ENCODE measurements around the gene AQR.
A peak's percentile ranks its signal among the peaks of the same experiment; 100 is the strongest.

Gene AQR

DNA sequence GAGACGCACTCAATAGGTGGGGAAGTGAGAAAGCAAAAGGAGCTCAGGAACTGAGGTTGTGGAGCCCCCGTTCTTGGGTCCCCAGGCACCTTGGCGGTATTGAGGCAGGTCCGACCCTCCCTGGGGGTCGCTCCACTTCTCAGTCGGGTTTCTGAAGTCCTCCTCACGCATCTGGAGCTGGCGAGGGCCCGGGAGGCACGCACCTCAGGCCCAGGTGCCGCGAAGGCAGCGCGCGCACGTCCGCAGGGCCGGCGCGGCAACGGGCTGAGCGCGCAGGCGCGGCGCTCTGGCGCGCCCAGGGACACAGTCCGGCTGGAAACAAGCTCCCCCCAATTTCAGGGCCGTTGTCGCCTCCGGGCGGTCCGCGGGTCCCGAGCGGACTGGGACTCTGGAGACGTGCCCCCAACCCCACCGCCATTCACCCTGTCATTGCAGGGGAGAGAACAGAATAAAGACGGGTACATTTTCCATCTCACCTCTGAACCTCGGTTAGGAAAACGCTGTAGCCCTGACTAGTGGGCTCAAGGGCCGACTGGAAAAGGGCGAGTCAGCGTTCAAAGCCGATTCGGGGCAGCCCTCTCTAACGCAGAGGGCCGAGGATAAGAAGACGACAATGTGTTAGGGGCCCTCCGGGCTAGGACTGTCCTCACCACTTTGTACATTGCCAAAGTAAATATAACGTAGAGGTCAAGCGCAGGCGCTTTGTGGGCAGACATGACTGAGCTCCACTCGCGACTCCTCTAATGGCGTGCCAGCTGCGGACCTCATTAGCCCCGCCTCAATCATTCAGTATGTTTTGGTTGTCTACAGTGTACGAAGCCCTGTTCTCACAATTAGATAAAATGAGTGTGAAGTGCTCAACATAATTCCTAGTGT lies 18.7 kb upstream of the AQR start, which contains the start of gene ZNF770:
ZNF770 (minus strand) TSS at position 261 of the 876 bp plus-strand sequence. CDS start 4,853 bp downstream, outside the sequence.
- peak within 1 kb of the TSS; percentile 69 for H3K4me3 ChIP-seq (replicated peaks; ENCODE audit: low read depth, low read length)
- DNase-seq (ENCODE audit: extremely low read depth, insufficient read length) = peak; percentile 94
- TF ChIP-seq, protein P1, sequence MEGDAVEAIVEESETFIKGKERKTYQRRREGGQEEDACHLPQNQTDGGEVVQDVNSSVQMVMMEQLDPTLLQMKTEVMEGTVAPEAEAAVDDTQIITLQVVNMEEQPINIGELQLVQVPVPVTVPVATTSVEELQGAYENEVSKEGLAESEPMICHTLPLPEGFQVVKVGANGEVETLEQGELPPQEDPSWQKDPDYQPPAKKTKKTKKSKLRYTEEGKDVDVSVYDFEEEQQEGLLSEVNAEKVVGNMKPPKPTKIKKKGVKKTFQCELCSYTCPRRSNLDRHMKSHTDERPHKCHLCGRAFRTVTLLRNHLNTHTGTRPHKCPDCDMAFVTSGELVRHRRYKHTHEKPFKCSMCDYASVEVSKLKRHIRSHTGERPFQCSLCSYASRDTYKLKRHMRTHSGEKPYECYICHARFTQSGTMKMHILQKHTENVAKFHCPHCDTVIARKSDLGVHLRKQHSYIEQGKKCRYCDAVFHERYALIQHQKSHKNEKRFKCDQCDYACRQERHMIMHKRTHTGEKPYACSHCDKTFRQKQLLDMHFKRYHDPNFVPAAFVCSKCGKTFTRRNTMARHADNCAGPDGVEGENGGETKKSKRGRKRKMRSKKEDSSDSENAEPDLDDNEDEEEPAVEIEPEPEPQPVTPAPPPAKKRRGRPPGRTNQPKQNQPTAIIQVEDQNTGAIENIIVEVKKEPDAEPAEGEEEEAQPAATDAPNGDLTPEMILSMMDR (IDR thresholded peaks at IDR 0.05; ENCODE audit: insufficient read depth, low read length, poor library complexity, severe bottlenecking) = no peak
- peaks cover 3% of the 10 kb centered on the region; the same call in 1 of the 2 replicates for H3K36me3 ChIP-seq (ENCODE audit: control insufficient read depth, insufficient read depth, low read length)
- no peaks in the 10 kb centered on the region for H3K27me3 ChIP-seq (replicated peaks; ENCODE audit: control insufficient read depth, insufficient read depth, low read length)

DNA sequence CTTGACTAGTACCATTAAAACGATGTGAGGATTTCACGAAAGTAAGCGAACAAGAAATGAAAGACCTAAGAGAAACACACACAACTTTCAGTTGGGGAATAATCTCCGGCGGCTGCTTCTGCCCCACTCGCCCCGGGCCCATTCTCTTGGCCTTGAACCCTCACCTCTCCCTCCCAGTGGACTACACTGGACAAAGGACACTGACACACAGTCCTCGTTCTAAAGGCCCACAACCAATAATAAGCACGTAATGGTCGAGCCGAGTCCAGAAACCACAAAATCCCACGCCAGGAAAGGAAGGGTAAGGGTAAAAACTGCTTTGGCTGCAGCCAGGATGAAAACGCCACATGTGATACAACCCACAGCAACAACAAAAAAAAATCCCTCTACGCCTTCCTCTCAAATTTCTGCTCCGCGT lies 18.1 kb upstream of the AQR start:
- no peak for DNase-seq (ENCODE audit: extremely low read depth, insufficient read length)
- peak overlapping the region; percentile 69 for H3K4me3 ChIP-seq (replicated peaks; ENCODE audit: low read depth, low read length)
- TF ChIP-seq, protein P1 (IDR thresholded peaks at IDR 0.05; ENCODE audit: insufficient read depth, low read length, poor library complexity, severe bottlenecking) = no peak

GRCh38 chr15:34986771-34987480 lies 17.4 kb upstream of the AQR start:
- Histone ChIP-seq H3K4me3 (replicated peaks; ENCODE audit: low read depth, low read length) (peak overlapping the region; percentile 69), H3K36me3 (ENCODE audit: control insufficient read depth, insufficient read depth, low read length) (peaks cover 3% of the 10 kb centered on the region; the same call in 1 of the 2 replicates), H3K27me3 (replicated peaks; ENCODE audit: control insufficient read depth, insufficient read depth, low read length) (no peaks in the 10 kb centered on the region)
- TF ChIP-seq, protein P1 (IDR thresholded peaks at IDR 0.05; ENCODE audit: insufficient read depth, low read length, poor library complexity, severe bottlenecking) = no peak
- DNase-seq (ENCODE audit: extremely low read depth, insufficient read length) = no peak

More for the DNA sequence above, 18.1 kb upstream of the AQR start:
- no peaks in the 10 kb centered on the region for H3K27me3 ChIP-seq (replicated peaks; ENCODE audit: control insufficient read depth, insufficient read depth, low read length)
- peaks cover 3% of the 10 kb centered on the region; the same call in 1 of the 2 replicates for H3K36me3 ChIP-seq (ENCODE audit: control insufficient read depth, insufficient read depth, low read length)

DNA sequence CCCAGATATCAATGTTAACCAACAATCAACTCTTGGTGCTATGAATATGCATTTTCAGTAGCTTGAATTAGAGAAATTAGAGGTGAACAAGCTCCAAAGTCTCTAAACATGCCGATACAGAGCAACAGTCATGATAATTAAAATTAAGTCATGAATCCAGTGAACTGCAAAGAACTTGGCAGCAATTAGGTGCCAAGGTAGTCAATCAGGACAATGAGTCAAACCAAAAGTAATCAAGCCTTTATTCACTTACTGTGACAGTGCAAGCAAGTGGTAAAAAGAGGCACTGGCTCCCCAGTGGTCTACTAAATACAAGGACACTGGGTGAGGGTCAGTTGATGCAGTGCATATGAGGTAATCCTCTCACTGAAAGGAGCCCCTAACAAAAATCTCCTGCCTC lies 16.8 kb upstream of the AQR start:
- Histone ChIP-seq H3K36me3 (ENCODE audit: control insufficient read depth, insufficient read depth, low read length) (peaks cover 3% of the 10 kb centered on the region; the same call in 1 of the 2 replicates), H3K4me3 (replicated peaks; ENCODE audit: low read depth, low read length) (peak overlapping the region; percentile 69), H3K27me3 (replicated peaks; ENCODE audit: control insufficient read depth, insufficient read depth, low read length) (no peaks in the 10 kb centered on the region)
- DNase-seq (ENCODE audit: extremely low read depth, insufficient read length) = no peak
- TF ChIP-seq, protein P1 (IDR thresholded peaks at IDR 0.05; ENCODE audit: insufficient read depth, low read length, poor library complexity, severe bottlenecking) = no peak

DNA sequence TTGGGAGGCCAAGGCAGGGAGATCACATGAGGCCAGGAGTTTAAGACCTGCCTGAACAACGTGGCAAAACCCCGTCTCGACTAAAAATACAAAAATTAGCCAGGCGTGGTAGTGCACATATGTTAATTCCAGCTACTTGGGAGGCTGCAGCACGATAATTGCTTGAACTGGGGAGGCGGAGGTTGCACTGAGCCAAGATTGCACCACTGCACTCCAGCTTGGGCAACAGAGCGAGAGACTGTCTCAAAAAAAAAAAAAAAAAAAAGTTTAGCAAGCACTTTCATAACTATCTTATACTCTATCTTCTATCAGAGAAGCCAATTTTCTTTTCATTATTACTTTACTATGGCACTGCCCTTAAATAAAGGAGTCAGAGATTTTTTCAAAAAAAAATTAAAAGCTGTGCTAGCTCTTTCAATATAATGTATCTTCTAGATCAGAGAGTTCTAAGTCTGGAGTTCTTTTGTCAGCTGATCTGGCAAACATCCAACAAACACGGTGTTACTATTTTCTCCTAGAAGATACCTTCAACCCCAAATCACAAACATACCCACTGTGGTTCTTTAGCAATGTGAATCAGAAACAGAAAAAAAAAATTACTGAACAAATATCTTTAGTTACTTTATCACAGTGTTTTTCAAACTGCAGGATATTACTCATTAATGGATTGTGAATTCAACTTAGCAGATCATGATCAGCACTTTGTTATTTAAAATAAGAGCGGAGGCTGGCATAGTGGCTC lies 15.5 kb upstream of the AQR start:
- no peak for DNase-seq (ENCODE audit: extremely low read depth, insufficient read length)
- TF ChIP-seq, protein P1 (IDR thresholded peaks at IDR 0.05; ENCODE audit: insufficient read depth, low read length, poor library complexity, severe bottlenecking) = no peak
- Histone ChIP-seq H3K4me3 (replicated peaks; ENCODE audit: low read depth, low read length) (no peak overlapping the region), H3K27me3 (replicated peaks; ENCODE audit: control insufficient read depth, insufficient read depth, low read length) (no peaks in the 10 kb centered on the region), H3K36me3 (ENCODE audit: control insufficient read depth, insufficient read depth, low read length) (peaks cover 3% of the 10 kb centered on the region; the same call in 1 of the 2 replicates)
